Cortex of kidney (tissue), 1 donor: ENCODE measurements around the gene IRF2BP1.

Experiments used
- DNase-seq: peaks from one replicate; lab custom pipeline; 2025; lab: John Stamatoyannopoulos, UW

The IRF2BP1 gene

GRCh38 chr19:45885556-45886426 lies at the start of gene IRF2BP1:
TSS of gene IRF2BP1 (minus strand) at chr19:45886141. CDS start at chr19:45885774, 367 bp downstream.
- no peak for DNase-seq

DNA sequence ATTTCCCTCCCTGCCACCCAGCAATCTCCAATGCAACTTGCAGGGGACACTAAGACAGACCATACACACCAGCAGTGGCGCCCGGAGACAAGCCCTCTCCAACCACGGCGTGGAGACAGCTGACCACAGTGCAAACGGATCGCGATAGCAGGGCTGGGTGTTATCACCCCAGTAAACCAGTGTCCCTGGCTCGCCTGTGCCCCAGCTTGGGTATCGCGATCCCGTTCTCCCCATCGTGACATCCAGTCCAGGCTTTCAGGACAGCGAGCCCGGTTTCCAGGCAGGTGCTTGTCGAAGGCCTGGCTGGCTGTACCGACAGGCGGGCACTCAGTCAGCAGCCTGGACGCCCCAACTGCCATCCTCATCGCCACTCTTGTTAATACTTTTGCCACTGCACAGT lies 49.3 kb upstream of the IRF2BP1 start:
- DNase-seq = no peak

- DNase-seq = no peak
These were observed 48.8 kb upstream of the IRF2BP1 start for GRCh38 chr19:45934551-45935230.

DNA sequence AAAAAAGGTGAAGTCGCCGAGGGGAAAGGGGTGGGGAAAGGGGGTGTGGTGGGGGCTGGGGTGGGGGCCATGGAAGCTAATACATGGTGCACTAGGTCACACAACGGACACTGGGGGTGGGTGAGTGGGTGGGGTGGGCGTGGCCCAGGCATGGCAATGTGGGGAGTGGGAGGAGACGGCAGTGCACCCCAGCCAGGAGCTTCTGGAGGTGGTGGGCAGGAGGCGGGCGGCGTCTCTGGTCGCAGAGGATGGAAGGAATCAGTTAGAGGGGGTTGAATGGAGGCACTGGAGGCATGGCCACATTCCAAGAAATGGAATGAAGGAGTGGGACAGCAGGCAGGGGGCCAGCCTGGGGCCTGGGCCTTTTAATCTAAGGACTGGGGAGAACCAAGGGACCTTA lies 47.8 kb upstream of the IRF2BP1 start:
- DNase-seq = no peak

DNA sequence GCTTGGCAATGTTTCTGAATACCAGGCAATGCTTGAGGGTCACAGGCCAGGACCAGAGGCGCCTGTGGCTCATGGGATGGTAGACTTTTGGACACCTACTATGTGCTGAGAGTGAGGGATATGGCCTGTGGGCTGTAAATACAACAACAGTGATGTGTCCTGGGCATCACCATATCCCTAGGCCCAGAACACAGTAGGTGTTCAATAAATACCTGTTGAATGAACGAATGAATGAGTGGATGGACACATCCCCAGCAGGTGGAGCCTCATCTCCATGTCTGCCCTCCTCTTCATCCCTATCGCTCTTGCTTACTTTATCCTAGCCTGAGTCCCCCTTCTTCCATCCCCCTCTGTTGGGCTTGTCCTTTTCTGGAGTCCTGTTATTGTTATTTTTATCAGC lies 45.1 kb upstream of the IRF2BP1 start:
- DNase-seq = no peak

DNA sequence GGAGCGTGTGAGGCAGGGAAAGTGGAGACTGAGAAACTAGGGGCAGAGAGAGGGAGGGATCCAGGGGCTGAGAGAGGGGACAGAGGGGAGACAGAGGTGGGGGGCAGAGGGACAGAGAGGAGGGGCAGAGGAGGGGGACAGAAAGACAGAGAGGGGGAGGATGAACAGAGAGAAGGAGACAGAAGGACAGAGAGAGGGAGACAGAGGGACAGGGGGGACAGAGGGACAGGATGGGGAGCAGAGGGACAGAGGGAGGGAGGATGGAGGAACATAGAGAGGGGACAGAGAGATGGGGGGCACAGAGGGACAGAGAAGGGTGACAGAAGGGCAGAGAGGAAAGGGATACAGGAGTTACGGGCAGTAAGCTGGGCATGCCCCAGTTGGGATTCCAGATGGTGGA lies 43.3 kb upstream of the IRF2BP1 start:
- DNase-seq = no peak

- no peak for DNase-seq
These were observed 41.8 kb upstream of the IRF2BP1 start for GRCh38 chr19:45927565-45928261.

- DNase-seq = no peak
These were observed 39.0 kb upstream of the IRF2BP1 start for GRCh38 chr19:45924891-45925447.

GRCh38 chr19:45922281-45922680 lies 36.3 kb upstream of the IRF2BP1 start:
- DNase-seq = no peak

- DNase-seq = no peak
These were observed 34.5 kb upstream of the IRF2BP1 start for GRCh38 chr19:45920458-45920857.

- no peak for DNase-seq
These were observed 33.7 kb upstream of the IRF2BP1 start for GRCh38 chr19:45919678-45920077.

DNA sequence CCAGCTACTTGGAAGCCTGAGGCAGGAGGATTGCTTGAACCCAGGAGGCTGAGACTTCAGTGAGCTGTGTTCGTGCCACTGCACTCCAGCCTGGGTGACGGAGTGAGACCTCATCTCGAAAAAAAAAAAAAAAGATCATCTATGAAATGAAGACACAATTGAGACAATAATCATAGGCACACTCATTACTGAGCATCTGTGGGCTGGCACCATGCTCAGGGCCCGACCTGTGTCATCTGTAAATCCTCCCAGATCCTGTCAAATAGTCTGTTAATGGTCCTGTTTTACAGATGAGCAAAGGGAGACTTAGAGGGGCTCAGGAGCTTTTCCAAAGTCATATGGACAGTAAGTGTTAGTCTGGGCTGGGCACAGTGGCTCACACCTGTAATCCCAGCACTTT lies 32.8 kb upstream of the IRF2BP1 start:
- no peak for DNase-seq

- no peak for DNase-seq
These were observed 31.6 kb upstream of the IRF2BP1 start for GRCh38 chr19:45917421-45918091.

DNA sequence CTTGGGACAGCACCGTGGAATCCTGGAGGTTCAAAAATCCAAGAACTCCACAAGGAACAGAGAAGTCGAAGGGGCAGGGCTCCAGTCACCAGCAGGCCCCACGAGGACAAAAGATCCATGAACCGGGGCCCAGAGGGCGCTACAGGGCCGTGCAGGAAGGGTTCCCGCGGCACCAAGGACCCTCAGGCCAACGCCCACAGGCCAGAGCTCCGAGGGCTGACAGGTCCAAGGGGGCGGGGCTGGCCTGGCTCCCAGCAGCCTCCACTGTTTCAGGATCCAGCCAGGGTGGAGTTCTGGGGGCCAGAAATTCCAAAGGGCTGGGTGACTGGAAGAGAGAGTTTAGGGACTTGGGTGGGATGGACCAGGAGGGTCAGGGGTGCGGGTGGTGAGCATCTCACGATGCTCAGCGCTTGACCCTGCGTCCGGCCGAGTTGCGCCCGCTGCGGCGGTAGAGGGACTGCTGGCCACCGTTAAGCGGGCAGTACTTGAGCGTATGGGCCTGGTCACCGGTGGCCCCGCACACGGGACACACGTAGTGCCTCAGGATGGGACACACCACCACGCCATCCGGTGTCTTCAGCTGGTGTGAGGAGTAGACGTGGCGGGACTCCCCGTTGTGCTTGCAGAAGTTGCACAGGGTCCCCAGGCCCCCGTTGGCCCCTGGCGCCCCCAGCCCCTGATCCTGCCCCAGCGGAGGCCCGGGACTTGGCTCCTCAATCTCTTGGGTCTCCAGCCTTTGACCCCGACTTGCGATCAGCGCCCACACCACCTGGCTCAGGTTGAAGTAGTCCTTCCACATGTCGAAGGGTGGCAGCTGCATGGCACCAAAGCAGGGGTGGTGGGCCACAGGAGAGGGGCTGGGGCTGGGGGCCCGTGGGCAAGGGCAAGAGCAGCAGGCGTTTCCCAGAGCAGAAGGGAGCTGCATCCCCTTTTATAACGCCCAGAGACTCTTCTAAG lies 28.2 kb upstream of the IRF2BP1 start, which contains the start of gene NANOS2:
TSS of gene NANOS2 (minus strand) at position 905 of the 957 bp plus-strand sequence. CDS start at position 820, 85 bp downstream.
- no peak for DNase-seq

GRCh38 chr19:45911291-45911690 lies 25.4 kb upstream of the IRF2BP1 start:
- no peak for DNase-seq

DNA sequence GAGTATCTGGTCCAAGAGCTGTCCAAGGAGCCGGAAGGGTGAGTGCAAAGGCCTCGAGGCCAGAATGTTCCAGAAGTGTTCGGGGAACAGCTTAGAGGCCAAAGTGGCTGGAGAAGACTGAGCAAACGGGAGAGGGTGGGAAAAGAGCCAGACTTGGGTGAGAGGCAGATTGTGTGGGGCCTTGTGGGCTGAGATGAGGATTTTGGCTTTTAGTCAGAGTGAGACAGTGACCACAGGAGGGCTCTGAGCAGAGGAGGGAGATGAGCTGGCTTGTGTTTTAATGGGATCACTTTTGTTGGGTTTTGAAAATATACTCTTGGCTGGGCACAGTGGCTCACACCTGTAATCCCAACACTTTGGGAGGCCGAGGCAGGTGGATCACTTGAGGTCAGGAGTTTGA lies 23.0 kb upstream of the IRF2BP1 start:
- no peak for DNase-seq

GRCh38 chr19:45906221-45906620 lies 20.3 kb upstream of the IRF2BP1 start:
- DNase-seq = no peak

DNA sequence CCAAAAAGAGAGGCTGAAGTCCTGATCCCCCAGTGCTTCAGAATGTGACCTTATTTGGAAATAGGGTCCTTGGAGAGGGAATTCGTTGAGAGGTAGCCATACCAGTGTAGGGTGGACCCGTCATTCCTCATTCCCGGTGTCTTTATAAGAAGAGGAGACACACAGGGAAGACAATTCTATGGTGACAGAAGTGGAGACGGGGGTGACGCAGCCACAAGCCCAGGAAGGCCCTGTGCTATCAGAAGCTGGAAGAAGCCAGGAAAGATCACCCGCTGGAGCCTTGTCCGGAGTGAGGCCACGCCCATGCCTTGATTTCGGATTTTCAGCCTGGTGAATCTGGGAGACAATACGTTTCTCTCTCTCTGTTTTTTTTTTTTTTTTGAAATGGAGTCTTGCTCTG lies 19.1 kb upstream of the IRF2BP1 start:
- no peak for DNase-seq

GRCh38 chr19:45902651-45903625 lies 17.0 kb upstream of the IRF2BP1 start:
- DNase-seq = peak; percentile 59
